Measurements from ENCODE around the gene MYMX. TPM values are rescaled to one million over a fixed set of nuclear protein-coding genes. Genes with fewer than 3 reads are reported as not detected.
A peak's percentile ranks its signal among the peaks of the same experiment; 100 is the strongest.
"Not testable (repeated sequence)": the region's sequence is repeated elsewhere in the genome, so short reads cannot be mapped to it uniquely, and the experiment has no call there.

Gene MYMX
- total RNA-seq, 2 donors from 2014 or later, result 1.5 TPM; not detected in 1

DNA sequence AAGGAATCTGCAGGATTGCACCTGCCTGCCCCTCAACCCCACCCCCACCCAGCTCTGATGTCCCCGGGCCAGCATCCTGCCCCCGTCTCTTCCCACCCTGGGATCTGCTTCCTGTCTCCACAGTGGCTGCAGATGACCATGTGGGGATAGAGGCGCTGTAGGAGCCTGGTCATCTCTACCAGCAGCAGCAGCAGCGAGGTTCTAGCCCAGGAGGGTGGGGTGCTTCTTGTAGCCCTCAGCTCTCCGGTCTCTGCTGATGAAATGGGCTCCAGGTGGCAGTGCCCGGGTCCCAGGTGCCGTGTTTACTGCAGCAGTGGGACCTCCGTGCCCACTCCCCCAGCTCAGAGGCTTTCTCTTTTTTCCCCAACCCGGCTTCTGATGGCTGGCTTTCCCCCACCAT lies 32.9 kb upstream of the MYMX start:
- DNase-seq (ENCODE audit: low spot score), result no peak
- intact Hi-C loops (cut with DNase I), result no loop called here

DNA sequence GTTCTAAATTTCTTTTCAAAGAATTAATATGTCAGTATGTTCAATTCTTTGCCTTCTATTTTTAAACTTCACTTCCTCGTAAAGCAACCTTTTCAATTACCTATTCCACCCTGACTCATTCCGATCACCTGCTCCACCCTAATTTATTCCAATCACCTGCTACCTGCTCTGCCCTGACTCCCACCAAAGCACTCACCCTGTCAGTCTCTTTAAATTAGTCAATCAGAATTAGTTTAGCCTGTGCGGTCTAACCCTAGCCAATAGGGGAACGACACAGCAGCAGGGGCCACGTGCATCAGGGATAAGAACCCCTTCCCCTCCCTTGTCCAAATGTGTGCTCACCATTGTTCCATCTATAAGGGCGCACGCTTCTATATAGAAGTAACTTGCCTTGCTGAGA lies 31.4 kb upstream of the MYMX start:
- DNase-seq (ENCODE audit: low spot score); intact Hi-C loops (cut with DNase I): not testable (repeated sequence)

DNA sequence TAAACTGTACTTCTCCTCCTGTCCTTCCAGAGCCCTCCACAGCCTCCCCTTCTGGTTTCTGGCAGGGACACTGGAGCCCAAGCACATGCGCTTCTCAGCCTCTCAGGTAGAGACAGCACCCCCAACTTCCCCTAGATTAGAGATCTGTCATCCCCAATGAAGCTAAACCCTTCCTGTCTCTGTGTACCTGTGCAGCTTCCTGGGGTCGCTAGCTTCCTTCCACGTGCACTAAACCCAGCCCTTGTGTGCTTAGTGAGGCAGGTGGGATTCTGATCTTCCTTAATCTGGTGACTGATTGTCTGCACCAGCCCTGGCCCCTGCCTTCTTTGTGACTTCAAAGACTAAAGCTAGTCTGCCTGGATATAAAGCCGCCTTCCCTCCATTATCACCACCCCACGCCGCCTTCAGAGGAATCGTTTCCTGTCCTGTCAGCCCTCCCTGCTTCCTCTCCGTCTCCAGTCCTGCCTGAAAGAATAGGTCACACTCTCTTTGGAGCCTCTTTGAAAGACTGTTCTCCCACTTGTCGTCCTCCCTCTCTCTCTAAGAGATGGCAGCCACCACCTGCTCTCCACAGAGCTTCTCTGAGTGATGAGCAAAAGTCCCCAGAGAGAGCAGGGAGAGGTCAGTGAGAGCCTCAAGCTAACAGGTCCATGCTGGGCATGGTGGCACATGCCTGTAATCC lies 30.6 kb upstream of the MYMX start:
- DNase-seq (ENCODE audit: low spot score), result no peak
- intact Hi-C loops (cut with DNase I), result no loop called here

DNA sequence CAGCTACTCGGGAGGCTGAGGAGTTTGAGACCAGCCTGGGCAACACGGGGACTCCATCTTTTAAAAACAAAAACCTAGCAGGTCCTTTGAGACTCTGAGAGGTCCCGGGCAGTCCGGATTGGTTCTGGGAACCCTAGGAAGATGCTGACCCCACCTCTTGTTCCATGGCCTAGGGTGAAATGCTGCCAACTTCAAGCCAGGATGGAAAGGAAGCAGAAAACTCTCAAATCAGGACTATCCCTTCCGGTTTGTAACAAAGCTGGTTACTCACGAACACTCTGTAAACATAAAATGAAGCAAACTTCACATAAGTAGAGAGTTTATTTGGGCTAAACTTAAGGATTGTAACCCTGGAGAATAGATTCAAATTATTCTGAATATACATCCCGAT lies 30.1 kb upstream of the MYMX start:
- intact Hi-C loops (cut with DNase I), result no loop called here

DNA sequence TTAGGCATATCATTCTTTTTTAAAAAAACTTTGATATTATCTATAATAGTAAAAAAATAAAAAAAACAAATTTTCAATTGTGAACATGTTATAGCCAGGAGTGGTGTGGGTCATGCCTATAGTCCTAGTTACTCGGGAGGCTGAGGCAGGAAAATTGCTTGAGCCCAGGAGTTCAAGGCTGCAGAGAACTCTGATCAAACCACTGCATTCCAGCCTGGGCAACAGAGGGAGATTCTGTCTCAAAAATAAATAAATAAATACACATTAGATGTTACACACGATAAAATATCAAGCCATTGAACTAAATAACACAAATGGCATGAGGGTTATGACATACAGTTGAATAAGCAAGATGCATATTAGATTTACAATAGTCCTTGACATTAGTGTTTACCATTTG lies 27.9 kb upstream of the MYMX start:
- DNase-seq (ENCODE audit: low spot score), result no peak
- intact Hi-C loops (cut with DNase I), result no loop called here

More for the DNA sequence above, 30.1 kb upstream of the MYMX start:
- no peak for DNase-seq (ENCODE audit: low spot score)

DNA sequence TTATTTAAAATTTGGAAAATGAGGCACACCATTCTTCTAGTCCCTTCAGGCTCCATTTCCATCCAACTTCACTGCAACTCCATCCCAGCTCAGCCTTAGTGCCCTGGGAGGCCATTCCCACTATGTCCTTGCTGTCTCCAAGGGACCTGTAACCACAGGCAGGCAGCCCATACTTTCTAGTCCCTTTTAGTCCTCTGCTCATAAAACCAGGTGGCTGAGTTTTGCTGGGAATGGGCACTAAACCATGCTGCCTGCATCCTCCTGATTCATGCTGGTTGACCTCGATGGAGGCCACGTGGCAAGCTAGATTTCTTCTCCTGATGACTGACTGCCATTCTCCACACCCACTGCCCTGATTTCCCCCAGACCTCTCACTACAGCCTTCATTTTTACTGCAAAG lies 27.5 kb upstream of the MYMX start:
- no peak for DNase-seq (ENCODE audit: low spot score)
- intact Hi-C loops (cut with DNase I), result no loop called here

DNA sequence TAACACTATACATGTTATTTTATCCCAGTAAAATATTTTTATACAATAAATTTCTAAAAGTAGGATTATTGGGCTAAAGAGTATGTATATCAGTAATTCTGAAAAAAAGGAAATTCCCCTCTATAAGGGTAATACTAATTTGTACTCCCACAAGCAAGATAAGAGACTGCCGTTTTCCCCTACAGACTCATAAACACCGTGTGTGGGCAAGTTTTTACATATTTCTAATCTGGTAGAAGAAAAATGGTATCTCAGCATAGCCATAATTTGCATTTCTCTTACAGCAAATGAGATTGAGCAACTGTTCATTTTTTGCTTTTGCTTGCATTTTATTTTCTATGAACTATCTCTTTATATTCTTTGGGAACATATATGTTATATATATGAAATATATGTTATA lies 26.0 kb upstream of the MYMX start:
- DNase-seq (ENCODE audit: low spot score), result no peak
- intact Hi-C loops (cut with DNase I), result no loop called here

DNA sequence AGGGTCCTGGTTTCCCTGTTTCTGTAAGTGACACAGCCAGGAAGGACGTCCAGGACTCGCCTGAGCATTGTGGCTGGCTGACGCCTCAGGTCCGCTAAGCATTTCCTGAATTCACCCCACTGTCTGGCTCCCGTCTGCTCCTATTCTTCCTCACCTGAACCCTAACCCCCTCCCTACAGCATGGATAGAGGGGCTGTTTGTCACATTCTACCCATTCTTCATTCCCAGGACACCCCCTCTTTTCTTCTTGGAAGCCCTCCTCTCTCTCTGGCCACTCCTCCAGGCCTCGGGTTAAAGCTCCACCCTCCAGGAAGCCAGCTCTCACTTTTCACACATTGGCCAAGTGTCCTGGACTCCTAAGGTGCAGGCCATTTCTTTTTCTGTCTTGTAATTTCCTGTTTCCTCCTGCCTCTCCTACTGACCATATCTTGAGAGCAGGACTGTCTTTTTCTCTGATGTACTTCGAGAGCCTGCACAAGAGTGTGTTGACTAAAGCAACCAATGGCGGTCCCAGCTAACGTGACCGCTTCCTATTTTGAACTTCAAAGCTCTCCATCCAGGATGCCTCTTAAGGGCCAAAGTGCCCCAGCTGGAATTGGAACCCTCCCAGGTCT lies 24.2 kb upstream of the MYMX start:
- no peak for DNase-seq (ENCODE audit: low spot score)
- intact Hi-C loops (cut with DNase I), result no loop called here

DNA sequence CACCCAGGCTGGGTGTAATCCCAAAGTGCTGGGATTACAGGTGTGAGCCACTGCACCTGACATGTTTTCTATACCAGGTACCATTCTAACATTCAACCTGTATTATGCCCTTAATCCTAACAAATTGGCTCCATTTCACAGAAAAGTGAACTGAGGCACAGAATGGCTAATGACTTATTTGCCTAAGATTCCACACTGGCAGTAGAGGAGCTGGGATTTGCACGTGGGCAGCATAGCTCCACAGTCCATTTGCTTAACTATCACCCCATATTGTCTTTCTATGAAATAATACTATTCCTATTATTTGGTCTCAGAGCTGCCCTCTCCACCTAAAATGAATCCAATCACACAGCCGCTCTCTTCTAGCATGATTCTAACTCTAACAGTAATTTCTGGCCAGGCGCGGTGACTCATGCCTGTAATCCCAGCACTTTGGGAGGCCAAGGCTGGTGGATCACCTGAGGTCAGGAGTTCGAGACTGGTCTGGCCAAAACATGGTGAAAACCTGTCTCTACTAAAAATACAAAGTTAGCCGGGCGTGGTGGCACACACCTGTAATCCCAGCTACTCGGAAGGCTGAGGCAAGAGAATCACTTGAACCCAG lies 23.3 kb upstream of the MYMX start:
- intact Hi-C loops (cut with DNase I), result no loop called here
- no peak for DNase-seq (ENCODE audit: low spot score)

DNA sequence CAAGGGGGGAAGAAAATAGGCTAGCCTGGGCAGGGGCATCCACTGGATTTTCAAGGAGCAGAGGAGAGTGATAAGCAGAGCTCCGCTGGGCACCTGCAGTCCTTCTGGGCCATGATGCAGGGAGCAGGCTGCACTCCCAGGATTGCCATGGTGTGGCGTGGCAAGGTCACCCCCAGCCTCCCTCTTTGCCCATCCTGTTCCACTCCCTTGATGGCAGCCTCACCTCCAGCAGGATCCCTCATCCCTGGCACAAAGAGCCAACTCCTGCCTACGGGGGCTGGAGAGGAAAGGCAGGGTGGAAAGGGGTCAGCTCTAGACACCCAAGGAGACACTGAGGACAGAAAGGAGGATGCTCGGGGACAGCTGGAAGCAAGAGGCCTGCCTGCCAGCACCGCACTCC lies 22.4 kb upstream of the MYMX start:
- no peak for DNase-seq (ENCODE audit: low spot score)
- intact Hi-C loops (cut with DNase I), result no loop called here

DNA sequence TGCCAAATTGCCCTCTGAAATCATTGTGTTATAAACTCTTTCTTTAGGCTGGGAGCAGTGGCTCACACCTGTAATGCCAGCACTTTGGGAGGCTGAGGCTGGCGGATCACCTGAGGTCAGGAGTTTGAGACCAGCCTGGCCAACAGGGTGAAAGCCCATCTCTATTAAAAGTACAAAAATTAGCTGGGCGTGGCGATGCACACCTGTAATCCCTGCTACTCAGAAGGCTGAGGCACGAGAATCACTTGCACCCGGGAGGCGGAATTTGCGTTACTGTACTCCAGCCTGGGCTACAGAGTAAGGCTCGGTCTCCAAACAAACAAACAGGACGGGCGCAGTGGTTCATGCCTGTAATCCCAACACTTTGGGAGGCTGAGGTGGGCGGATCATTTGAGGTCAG lies 20.4 kb upstream of the MYMX start:
- DNase-seq (ENCODE audit: low spot score); intact Hi-C loops (cut with DNase I): not testable (repeated sequence)

DNA sequence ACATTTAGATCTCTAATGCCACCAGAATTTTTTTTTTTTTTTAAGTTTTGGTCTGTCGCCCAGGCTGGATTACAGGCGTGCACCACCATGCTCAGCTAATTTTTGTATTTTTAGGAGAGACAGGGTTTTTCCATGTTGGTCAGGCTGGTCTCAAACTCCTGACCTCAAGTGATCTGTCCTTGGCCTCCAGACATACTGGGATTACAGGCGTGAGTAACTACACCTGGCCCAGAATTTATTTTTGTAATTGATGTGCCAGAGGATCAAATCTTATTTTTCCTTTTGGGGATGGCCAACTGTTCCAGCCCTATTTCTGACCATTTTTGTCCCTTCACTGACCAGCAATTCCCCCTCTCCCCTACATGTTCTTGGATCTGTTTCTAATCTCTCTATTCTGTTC lies 18.0 kb upstream of the MYMX start:
- no peak for DNase-seq (ENCODE audit: low spot score)
- intact Hi-C loops (cut with DNase I), result no loop called here

DNA sequence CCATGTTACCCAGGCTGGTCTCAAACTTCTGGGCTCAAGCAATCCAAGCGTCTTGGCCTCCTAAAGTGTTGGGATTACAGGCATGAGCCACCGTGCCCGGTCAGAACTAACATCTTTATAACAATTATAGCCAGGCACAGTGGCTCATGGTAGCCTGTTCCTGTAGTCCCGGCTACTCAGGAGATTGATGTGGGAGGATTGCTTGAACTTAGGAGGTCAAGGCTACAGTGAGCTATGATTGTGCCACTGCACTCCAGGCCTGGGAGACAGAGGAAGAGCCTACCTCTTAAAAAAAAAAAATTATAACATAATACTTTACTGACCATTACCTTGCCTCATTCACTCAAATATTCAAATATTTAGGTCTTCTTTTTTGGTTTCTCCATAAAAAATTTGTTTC lies 16.8 kb upstream of the MYMX start:
- intact Hi-C loops (cut with DNase I), result no loop called here
- peak; percentile 43 for DNase-seq (ENCODE audit: low spot score)

DNA sequence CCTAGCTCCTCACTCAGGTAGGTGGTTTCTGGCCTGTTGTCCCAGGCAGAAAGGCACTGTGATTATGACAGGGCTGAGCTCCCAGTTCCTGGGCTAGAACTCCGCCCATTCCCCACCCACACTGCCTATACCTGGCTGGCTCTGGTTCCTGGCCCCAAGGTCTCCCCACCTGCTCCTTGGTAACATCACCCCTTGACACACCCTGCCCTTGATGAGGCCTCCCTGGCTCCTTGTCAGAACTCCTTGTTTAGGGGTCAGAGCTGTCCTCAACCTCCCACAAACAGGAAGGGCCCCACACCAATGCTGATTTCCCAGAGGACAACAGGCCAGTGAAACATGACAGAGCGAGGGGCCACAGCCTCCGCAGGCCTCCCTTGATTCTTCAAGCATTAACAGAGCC lies 15.5 kb upstream of the MYMX start:
- intact Hi-C loops (cut with DNase I), result no loop called here
- DNase-seq (ENCODE audit: low spot score), result no peak

DNA sequence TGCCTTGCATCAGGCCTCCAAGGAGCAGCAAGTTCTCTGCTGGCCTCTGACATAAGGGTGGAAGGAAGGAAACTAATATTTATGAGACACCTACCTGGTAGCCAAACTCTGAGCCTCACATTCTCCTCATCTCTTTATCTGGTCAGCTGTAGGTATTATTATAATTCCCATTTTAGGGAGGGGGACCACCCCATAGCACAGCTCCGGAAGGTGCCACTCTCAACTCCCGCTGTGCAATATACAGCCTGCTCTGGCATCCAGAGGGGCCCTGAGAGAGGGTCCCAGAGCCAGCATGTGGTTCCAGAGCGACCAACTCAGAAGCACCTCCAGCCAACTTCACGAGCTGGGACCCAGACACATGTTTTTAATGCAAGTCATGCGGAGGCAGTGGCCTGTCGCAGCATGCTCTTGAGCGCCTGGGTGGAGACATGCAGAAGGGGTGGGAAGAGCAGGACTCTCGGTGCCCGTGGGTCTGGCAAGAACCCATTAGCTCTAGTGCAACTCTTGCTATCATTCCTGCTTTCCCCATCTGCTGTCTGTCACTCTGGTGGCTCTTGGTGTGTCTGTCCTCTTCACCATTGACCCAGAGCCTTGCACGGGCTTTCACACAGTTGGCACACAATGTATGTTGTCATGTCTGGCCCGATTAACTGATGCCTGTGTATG lies 15.0 kb upstream of the MYMX start:
- intact Hi-C loops (cut with DNase I), result no loop called here
- no peak for DNase-seq (ENCODE audit: low spot score)

DNA sequence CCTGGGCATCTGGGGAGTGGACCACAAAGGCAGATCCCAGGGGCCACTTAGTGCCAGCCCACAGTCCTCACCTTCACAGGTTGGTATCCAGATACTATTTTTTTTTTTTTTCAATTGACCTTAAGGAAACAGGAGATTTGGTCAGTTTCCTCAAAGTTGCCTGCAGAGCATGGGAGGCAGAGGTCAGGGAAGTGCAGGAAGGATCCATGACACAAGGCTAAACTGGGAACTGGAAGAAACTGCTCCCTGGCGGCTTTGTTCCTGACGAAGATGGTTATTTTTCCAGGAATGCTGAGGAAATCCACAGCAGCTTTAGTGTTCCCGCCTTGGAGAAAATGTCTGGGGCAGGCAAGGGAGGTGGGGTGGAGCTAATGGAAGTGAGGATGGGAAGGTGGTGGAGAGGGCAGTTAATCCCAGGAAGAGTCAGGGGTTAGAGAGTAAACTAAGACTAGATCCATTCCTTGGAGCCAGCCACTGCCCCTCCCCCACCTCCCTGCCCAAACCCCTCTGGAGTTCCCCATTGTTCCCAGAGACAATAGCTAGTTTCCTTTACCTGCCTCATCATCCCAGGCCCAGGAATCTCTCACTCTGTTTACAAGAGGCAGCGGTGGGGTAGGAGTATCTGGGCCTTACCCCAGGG lies 14.3 kb upstream of the MYMX start:
- DNase-seq (ENCODE audit: low spot score), result no peak
- intact Hi-C loops (cut with DNase I), result no loop called here

DNA sequence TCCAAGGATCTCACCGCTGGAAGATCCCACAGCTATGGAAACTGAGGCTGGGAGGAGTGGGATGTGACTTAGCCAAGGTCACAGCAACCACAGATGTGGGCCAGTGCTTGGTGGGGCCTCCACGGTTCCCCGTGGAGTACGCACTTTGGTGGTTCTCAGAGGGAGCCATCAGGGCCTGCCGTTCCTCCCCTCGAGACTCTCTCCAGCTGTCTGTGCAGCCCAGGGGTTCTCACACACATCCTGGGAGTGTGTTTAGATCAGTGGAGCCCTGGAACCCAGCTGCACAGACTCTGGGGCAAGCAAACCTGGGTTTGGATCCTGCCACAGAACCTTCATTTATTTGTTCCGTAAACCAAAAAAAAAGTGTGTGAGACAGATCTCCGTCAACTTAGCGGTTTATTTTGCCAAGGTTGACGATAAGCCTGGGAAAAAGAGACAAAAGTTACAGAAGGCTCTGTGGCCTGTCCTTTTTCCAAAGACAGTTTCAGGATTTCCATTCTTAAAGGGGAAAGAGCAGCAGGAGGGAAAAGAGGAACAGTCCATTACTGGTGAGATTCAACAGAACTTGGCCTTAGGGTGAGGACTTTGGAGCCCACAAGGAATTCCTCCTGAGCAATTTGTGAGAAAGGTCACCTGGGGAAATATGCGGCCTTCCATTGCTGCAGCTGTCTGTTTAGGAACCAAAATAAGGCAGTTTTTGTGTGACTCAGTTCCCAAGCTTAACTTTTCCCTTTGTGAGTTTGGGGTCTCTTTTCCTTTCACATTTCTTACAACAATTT lies 13.6 kb upstream of the MYMX start:
- DNase-seq (ENCODE audit: low spot score), result no peak
- intact Hi-C loops (cut with DNase I), result no loop called here

DNA sequence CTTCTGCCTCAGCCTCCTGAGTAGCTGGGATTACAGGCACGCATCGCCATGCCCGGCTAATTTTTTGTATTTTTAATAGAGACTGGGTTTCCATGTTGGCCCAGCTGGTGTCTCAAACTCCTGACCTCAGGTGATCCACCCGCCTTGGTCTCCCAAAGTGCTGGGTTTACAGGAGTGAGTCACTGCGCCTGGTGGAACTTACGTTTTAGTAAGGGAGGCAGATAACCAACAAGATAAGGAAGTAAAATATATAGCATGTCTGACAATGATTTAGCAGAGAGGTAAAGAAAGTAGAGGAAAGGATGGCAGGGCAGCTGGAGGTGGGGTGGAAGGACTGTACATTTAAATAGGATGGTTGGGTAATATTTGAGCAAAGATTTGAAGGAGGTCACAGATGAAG lies 12.8 kb upstream of the MYMX start:
- no peak for DNase-seq (ENCODE audit: low spot score)
- intact Hi-C loops (cut with DNase I), result no loop called here

DNA sequence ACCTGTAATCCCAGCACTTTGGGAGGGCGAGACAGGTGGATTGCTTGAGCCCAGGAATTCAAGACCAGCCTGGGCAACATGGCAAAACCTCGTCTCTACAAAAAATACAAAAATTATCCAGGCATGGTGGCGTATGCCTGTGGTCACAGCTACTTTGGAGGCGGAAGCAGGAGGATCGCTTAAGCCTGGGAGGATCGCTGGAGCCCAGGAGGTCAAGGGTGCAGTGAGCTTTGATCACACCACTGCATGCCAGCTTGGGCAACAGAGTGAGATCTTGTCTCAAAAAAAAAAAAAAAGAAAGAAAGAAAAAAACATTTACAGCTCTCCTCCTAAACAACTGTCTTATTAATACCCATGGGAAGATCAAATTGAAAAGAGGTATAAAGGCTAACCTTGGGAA lies 8.8 kb upstream of the MYMX start:
- no peak for DNase-seq (ENCODE audit: low spot score)
- intact Hi-C loops (cut with DNase I), result no loop called here

Measured in posterior vena cava (tissue), 2 donors.